Measurements from ENCODE around the gene EFCAB11. TPM values are rescaled to one million over a fixed set of nuclear protein-coding genes. Genes with fewer than 3 reads are reported as not detected.

EFCAB11 gene
- total RNA-seq, 6 experiments from 2014 or later, result 1.7 to 4.7 (median 3.2) TPM

- DNase-seq (no peak), ATAC-seq (no peak)
- Histone ChIP-seq H3K9me3 (no peaks in the 10 kb centered on the region), H3K27ac (no peak overlapping the region), H3K4me1 (no peaks in the 10 kb centered on the region), H3K36me3 (no peaks in the 10 kb centered on the region), H3K27me3 (no peaks in the 10 kb centered on the region), H3K4me3 (no peak overlapping the region)
- intact Hi-C loops (cut with DNase I), result no loop called here
- TF ChIP-seq POLR2A (IDR thresholded peaks at IDR 0.05) (no peak), CTCF (IDR thresholded peaks at IDR 0.05) (no peak)
- WGBS (ENCODE audit: insufficient coverage, low coverage, low lambda C conversion rate, missing lambda C conversion rate), result 84% methylated on average over 5 of the region's 5 CpGs
Observed at GRCh38 chr14:89811954-89812575, 142.5 kb downstream of the EFCAB11 start.

DNA sequence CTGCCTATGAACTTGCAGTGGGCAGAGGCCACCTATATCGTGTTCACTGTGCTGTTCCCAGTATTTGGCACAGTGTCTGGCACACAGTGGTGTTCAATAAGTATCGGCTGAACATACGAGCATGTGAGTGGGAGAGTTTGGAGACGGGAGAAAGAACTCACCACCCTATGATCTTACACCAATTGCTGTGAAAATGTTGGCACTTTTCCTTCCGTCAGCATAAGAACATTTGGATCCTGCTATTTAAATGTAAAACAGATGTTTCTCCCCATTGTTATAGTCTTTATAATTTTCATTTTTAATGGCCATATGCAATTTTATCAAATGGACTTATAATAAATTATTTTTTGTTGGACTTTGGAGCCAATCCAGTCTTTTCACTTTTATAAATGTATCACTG, 144.4 kb downstream of the EFCAB11 start:
- Histone ChIP-seq H3K4me3 (no peak overlapping the region), H3K9me3 (no peaks in the 10 kb centered on the region), H3K27ac (no peak overlapping the region), H3K27me3 (no peaks in the 10 kb centered on the region), H3K36me3 (no peaks in the 10 kb centered on the region), H3K4me1 (no peaks in the 10 kb centered on the region)
- ATAC-seq, result no peak
- no peak for TF ChIP-seq CTCF (IDR thresholded peaks at IDR 0.05)
- no peak for DNase-seq
- intact Hi-C loops (cut with DNase I), result no loop called here
- WGBS (ENCODE audit: insufficient coverage, low coverage, low lambda C conversion rate, missing lambda C conversion rate), result 90% methylated on average over 4 of the region's 5 CpGs

- Histone ChIP-seq H3K27ac (no peak overlapping the region), H3K4me1 (no peaks in the 10 kb centered on the region), H3K36me3 (no peaks in the 10 kb centered on the region), H3K9me3 (no peaks in the 10 kb centered on the region), H3K27me3 (no peaks in the 10 kb centered on the region), H3K4me3 (no peak overlapping the region)
- ATAC-seq, result no peak
- intact Hi-C loops (cut with DNase I), result no loop called here
- TF ChIP-seq POLR2A (IDR thresholded peaks at IDR 0.05), result no peak
- no peak for TF ChIP-seq CTCF (IDR thresholded peaks at IDR 0.05)
- WGBS (ENCODE audit: insufficient coverage, low coverage, low lambda C conversion rate, missing lambda C conversion rate), result 88% methylated on average over 5 of the region's 6 CpGs
- no peak for DNase-seq
Observed at GRCh38 chr14:89807892-89808291, 146.6 kb downstream of the EFCAB11 start.

- DNase-seq (no peak), ATAC-seq (no peak)
- intact Hi-C loops (cut with DNase I), result no loop called here
- Histone ChIP-seq H3K4me1 (no peaks in the 10 kb centered on the region), H3K27me3 (no peaks in the 10 kb centered on the region), H3K36me3 (no peaks in the 10 kb centered on the region), H3K27ac (no peak overlapping the region), H3K4me3 (no peak overlapping the region), H3K9me3 (no peaks in the 10 kb centered on the region)
- TF ChIP-seq POLR2A (IDR thresholded peaks at IDR 0.05), result no peak
- TF ChIP-seq CTCF (IDR thresholded peaks at IDR 0.05), result no peak
Observed at GRCh38 chr14:89807151-89807550, 147.4 kb downstream of the EFCAB11 start.

DNA sequence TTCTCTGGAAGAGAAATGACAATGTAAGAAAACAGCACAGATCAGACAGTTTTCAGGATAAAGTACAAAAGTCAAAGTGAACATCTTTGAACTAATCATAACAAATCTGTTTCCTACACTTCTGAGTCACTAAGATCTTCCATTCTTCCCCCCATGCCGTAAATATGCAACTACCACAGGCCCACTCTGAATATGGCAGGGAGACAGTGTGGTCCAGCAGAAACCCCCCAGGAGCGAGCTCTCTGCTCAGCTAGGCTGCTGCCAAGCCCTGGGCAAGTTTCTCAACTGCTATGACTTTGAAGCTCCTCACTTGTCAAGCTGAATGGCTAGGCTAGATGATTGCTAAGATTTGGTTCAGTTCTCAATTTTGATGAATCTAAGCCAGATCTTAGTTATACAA, 148.1 kb downstream of the EFCAB11 start:
- H3K4me1 ChIP-seq, result no peaks in the 10 kb centered on the region
- WGBS (ENCODE audit: insufficient coverage, low coverage, low lambda C conversion rate, missing lambda C conversion rate), result 81% methylated on average over 2 of the region's 2 CpGs
- no peaks in the 10 kb centered on the region for H3K36me3 ChIP-seq
- H3K4me3 ChIP-seq, result no peak overlapping the region
- ATAC-seq (no peak), DNase-seq (no peak)
- no peaks in the 10 kb centered on the region for H3K9me3 ChIP-seq
- H3K27ac ChIP-seq, result no peak overlapping the region
- no peak for TF ChIP-seq POLR2A (IDR thresholded peaks at IDR 0.05)
- no peak for TF ChIP-seq CTCF (IDR thresholded peaks at IDR 0.05)
- H3K27me3 ChIP-seq, result no peaks in the 10 kb centered on the region
- intact Hi-C loops (cut with DNase I), result no loop called here
